Measurements from ENCODE around the gene NOTCH1. TPM values are rescaled to one million over a fixed set of nuclear protein-coding genes. Genes with fewer than 3 reads are reported as not detected.

Gene NOTCH1
- total RNA-seq, 1 experiment from 2014 or later: 3.2 TPM

DNA sequence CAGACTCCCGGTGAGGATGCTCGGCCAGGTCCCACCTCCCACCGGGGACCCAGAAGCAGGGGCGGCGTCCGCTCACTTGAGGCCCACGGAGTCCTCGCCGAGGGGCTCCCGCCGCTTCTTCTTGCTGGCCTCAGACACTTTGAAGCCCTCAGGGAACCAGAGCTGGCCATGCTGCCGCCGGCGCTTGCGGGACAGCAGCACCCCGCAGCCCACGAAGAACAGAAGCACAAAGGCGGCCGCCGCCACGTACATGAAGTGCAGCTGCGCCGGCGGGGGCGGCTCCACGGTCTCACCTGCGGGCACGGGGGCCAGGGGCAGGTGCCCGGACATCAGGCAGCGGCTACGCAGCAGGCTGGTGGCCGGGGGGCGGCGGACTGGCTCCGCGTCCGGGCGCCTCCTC lies 43.7 kb downstream of the NOTCH1 start:
- in situ Hi-C loops (cut with HindIII; ENCODE audit: low pct_unique_long_range_greater_than_20kb, low sequenced_read_pairs): no loop called here
- DNase-seq (ENCODE audit: low read depth, low spot score): no peak

DNA sequence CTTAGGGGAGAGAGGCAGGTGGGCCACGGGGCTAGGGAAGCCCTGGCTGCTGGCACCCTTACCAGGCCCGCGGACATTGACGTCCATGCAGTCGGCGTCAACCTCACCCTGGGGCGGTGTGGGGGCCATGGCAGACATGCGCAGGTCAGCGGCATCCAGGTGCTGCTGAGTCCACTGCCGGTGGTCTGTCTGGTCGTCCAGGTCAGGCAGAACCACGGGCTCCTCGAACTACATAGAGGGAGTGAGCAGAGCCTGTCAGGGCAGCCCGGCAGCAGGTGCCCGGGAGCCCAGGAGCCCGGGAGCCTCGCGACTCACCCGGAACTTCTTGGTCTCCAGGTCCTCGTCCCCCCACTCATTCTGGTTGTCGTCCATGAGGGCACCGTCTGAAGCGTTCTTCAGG lies 44.2 kb downstream of the NOTCH1 start:
- in situ Hi-C loops (cut with HindIII; ENCODE audit: low pct_unique_long_range_greater_than_20kb, low sequenced_read_pairs): no loop called here

DNA sequence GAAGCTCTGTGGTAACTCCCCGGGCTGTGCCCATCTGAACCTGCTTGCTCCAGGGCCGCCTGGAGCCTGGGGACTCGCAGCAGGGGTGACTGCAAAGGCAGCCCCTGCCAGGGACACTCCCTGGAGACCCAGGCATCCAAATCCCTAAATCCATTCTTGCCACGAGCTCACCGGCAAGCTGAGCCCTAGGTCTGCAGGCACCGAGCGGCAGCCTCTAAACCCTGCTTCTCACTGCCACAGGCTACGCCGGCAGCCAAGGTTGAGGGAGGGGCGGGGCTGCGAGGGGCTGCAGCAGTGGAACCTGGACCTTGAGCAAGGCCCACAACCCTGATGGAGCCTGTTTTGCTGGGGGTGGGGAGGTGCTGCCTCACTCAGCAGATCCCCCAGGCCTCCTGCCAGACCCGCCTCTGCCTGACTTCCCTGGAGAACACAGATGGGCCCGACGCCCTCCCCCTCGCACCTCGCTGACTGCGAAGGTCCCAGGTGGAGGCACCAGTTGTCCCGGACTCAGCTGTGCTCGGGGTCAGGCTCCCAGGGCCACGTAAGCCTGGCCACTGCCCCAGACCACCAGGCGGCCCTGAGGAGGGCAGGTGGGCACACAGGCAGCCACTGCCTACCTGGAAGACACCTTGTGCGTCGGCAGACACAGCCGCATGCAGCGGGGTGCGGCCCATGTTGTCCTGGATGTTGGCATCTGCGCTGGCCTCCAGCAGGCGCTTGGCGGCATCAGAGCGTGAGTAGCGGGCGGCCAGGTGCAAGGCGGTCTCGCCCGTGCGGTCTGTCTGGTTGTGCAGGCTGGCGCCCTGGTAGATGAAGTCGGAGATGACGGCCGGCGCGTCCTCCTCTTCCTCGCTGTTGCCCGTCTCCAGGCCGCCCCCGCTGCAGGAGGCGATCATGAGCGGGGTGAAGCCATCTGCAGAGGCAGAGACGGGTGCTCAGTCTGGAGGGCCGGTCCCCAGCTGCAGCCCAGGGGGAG lies 45.6 kb downstream of the NOTCH1 start:
- DNase-seq (ENCODE audit: low read depth, low spot score): no peak
- in situ Hi-C loops (cut with HindIII; ENCODE audit: low pct_unique_long_range_greater_than_20kb, low sequenced_read_pairs): no loop called here

More for the DNA sequence above, 44.2 kb downstream of the NOTCH1 start:
- no peak for DNase-seq (ENCODE audit: low read depth, low spot score)

- DNase-seq (ENCODE audit: low read depth, low spot score): no peak
- in situ Hi-C loops (cut with HindIII; ENCODE audit: low pct_unique_long_range_greater_than_20kb, low sequenced_read_pairs): no loop called here
These were observed 46.5 kb downstream of the NOTCH1 start for GRCh38 chr9:136499071-136499934.

GRCh38 chr9:136497916-136498695 lies 47.7 kb downstream of the NOTCH1 start:
- DNase-seq (ENCODE audit: low read depth, low spot score): no peak
- in situ Hi-C loops (cut with HindIII; ENCODE audit: low pct_unique_long_range_greater_than_20kb, low sequenced_read_pairs): no loop called here

- in situ Hi-C loops (cut with HindIII; ENCODE audit: low pct_unique_long_range_greater_than_20kb, low sequenced_read_pairs): no loop called here
- DNase-seq (ENCODE audit: low read depth, low spot score): no peak
These were observed 48.8 kb downstream of the NOTCH1 start for GRCh38 chr9:136496801-136497620.

GRCh38 chr9:136496181-136496580 lies 49.7 kb downstream of the NOTCH1 start:
- in situ Hi-C loops (cut with HindIII; ENCODE audit: low pct_unique_long_range_greater_than_20kb, low sequenced_read_pairs): no loop called here
- no peak for DNase-seq (ENCODE audit: low read depth, low spot score)

GRCh38 chr9:136495238-136495800 lies 50.5 kb downstream of the NOTCH1 start:
- no peak for DNase-seq (ENCODE audit: low read depth, low spot score)
- in situ Hi-C loops (cut with HindIII; ENCODE audit: low pct_unique_long_range_greater_than_20kb, low sequenced_read_pairs): no loop called here

DNA sequence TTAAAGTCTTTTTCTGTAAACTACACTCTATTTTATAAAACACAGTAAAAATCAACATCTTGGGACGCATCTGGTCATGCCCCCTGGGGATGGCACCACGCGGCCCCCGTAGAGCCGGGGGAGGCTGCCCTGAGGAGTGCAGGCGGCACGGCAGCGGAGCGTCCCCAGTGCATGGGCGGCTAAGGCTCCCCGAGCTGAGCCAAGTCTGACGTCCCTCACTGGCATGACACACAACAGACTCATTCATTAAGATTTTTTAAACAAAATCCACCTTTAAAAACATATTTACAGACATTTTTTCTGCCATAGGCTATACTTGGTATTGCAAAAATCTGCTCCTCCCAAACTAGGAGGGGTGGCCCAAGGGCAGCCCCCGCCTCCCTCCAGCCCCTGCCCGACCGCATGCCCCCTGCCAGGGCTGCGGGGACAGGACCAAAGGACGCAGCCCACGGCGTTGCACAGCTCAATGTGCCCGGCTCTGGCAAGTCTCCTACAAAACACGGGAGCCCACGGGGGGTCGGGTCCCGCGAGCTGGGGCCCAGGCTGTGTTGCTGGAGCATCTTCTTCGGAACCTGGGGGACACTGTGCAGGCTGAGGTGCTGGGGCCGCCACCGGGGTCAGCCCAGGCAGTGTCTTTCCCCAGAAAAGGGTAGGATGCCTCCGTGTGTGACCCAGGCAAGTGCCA lies 51.2 kb downstream of the NOTCH1 start:
- DNase-seq (ENCODE audit: low read depth, low spot score): no peak
- in situ Hi-C loops (cut with HindIII; ENCODE audit: low pct_unique_long_range_greater_than_20kb, low sequenced_read_pairs): no loop called here

- in situ Hi-C loops (cut with HindIII; ENCODE audit: low pct_unique_long_range_greater_than_20kb, low sequenced_read_pairs): no loop called here
- DNase-seq (ENCODE audit: low read depth, low spot score): no peak
These were observed 51.8 kb downstream of the NOTCH1 start for GRCh38 chr9:136494012-136494411.

DNA sequence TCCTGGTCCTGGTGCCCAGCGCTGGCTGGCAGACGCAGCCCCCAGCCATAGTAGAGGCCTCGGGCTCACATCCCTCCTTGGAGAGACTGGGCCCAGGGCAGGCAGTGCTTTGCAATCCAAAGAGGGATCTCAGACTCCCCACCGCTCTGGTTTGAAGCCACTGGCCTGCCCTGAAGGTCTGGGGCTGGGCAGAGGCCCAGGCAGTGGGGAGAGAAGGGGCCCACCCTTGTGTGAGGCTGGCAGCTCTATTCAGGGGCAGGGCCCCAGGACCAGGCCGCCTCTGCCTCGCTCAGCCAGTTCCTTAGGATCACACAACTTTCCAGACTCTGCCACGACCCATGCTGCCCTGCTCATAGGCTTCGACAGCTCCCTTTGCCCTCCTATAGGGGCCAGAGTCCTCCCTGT lies 52.3 kb downstream of the NOTCH1 start:
- no peak for DNase-seq (ENCODE audit: low read depth, low spot score)
- in situ Hi-C loops (cut with HindIII; ENCODE audit: low pct_unique_long_range_greater_than_20kb, low sequenced_read_pairs): no loop called here

GRCh38 chr9:136492978-136493522 lies 52.8 kb downstream of the NOTCH1 start:
- in situ Hi-C loops (cut with HindIII; ENCODE audit: low pct_unique_long_range_greater_than_20kb, low sequenced_read_pairs): no loop called here

DNA sequence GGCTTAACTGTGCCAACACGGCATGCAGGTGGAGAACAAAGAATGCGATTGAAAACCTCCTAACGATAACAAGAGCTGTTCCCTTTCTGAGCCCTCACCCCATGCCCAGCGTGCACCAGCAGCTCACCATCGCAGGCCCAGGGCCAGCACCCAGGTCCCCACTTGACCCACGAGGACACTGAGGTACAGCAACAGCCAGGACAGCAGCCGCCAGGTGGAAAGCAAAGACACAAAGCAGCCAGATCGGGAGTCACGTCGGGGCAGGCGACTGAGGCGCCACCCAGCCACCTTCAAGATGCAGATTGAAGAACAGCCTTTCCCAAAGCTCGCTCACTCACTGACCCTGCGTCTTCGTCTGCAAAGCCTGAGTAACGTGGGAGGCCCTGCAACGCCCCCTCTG lies 56.1 kb downstream of the NOTCH1 start:
- no peak for DNase-seq (ENCODE audit: low read depth, low spot score)
- in situ Hi-C loops (cut with HindIII; ENCODE audit: low pct_unique_long_range_greater_than_20kb, low sequenced_read_pairs): no loop called here

More at GRCh38 chr9:136492978-136493522, 52.8 kb downstream of the NOTCH1 start:
- no peak for DNase-seq (ENCODE audit: low read depth, low spot score)

- in situ Hi-C loops (cut with HindIII; ENCODE audit: low pct_unique_long_range_greater_than_20kb, low sequenced_read_pairs): no loop called here
These were observed 57.3 kb downstream of the NOTCH1 start for GRCh38 chr9:136488247-136489214.

DNA sequence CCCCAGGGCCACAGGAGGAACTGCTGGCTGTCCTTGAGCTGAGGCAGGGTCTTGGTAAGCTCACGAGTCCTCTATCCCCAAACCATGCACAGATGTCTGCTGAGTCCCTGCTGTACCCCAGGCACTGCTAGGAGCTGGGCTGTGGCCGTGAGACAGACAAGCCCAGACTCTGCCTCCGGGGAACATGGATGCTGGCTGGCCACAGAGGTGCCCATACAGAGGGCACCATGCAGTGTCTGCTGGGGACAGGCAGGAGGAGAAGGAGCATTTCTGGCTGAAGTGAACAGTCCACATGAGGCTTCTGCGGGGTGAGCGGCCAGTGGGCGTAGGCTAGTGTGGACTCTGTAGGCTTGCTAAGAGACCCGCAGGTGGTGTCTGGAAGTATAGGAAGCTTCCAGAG lies 58.2 kb downstream of the NOTCH1 start:
- in situ Hi-C loops (cut with HindIII; ENCODE audit: low pct_unique_long_range_greater_than_20kb, low sequenced_read_pairs): no loop called here

More at GRCh38 chr9:136488247-136489214, 57.3 kb downstream of the NOTCH1 start:
- peak; percentile 63 for DNase-seq (ENCODE audit: low read depth, low spot score)

More for the DNA sequence above, 58.2 kb downstream of the NOTCH1 start:
- DNase-seq (ENCODE audit: low read depth, low spot score): no peak
